Brain microvascular endothelial cell (primary cell): ENCODE results near the gene SS18L1.
A peak's percentile ranks its signal among the peaks of the same experiment; 100 is the strongest.

Source experiments
- DNase-seq: peaks from one replicate; pipeline ENCODE4 v3.0.0-alpha.2; 2020
- H3K27ac ChIP-seq: fragments of 250-450 bp; sonication (Bioruptor Pico); 2 replicates; pipeline ENCODE4 v1.5.1; 2020; ENCODE audit warnings: mild to moderate bottlenecking, moderate library complexity
- H3K27me3 ChIP-seq: fragments of 250-450 bp; sonication (Bioruptor Pico); replicated peaks from 2 replicates; pipeline ENCODE4 v1.5.1; 2020; ENCODE audit warnings: mild to moderate bottlenecking
- H3K36me3 ChIP-seq: fragments of 250-450 bp; sonication (Bioruptor Pico); replicated peaks from 2 replicates; pipeline ENCODE4 v1.5.1; 2020; ENCODE audit warnings: mild to moderate bottlenecking
- H3K4me3 ChIP-seq: 2 replicates; pipeline ENCODE4 v1.5.1; 2011; ENCODE audit warnings: low read depth, mild to moderate bottlenecking, control low read depth, low read length, moderate library complexity
- in situ Hi-C: cut with HindIII; loops from 2 replicates; pipeline ENCODE4 v1.10.0; 2017; ENCODE audit warnings: low sequenced_read_pairs, low pct_ligation_motif_present
- TF ChIP-seq, protein P1 (sequence below): IDR thresholded peaks from 2 replicates; pipeline ENCODE4 v1.5.1; 2011; ENCODE audit warnings: low read depth, mild to moderate bottlenecking, moderate library complexity, low read length, control low read depth, inconsistent platforms; ENCODE audit errors: missing control alignments

SS18L1 gene

DNA sequence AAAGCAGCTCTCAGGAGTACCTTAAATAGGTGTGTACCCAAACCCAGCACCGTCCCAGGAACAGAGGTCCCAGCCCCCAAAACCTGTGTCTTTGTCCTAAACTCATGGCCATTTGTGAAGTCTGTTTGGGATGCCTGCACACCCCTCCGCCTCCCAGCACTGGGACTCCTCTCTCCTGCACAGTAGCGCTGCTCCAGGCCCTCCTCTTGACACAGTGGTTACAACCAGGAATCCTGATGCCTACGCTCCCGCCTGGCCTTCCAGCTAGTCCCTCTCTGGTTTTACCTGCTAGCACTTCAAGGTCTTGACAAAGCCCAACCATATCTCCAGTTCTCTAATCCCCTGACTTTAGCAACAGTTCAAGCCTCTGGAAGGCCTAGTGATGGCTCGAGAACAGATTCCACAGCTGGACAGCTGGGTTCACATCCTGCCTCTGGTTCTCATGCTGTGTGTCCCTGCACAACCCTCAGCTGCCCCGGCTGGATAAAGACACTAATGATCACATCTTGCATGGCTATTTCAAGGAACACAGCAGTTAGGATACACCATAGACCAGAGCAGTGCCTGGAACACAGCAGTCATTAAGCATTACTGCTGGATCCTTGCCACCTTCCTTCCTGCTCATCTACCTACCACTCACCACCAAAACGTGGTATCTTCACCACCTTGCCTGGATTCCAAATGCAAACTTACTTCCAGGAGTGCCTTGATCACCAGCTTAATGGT lies 5.9 kb upstream of the SS18L1 start:
- no peak for DNase-seq
- no peak overlapping the region for H3K27ac ChIP-seq
- no peaks in the 10 kb centered on the region for H3K27me3 ChIP-seq
- H3K4me3 ChIP-seq, result no peak overlapping the region
- TF ChIP-seq, protein P1, sequence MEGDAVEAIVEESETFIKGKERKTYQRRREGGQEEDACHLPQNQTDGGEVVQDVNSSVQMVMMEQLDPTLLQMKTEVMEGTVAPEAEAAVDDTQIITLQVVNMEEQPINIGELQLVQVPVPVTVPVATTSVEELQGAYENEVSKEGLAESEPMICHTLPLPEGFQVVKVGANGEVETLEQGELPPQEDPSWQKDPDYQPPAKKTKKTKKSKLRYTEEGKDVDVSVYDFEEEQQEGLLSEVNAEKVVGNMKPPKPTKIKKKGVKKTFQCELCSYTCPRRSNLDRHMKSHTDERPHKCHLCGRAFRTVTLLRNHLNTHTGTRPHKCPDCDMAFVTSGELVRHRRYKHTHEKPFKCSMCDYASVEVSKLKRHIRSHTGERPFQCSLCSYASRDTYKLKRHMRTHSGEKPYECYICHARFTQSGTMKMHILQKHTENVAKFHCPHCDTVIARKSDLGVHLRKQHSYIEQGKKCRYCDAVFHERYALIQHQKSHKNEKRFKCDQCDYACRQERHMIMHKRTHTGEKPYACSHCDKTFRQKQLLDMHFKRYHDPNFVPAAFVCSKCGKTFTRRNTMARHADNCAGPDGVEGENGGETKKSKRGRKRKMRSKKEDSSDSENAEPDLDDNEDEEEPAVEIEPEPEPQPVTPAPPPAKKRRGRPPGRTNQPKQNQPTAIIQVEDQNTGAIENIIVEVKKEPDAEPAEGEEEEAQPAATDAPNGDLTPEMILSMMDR, result no peak
- in situ Hi-C loops, result no loop called here
- peaks cover 66% of the 10 kb centered on the region for H3K36me3 ChIP-seq

DNA sequence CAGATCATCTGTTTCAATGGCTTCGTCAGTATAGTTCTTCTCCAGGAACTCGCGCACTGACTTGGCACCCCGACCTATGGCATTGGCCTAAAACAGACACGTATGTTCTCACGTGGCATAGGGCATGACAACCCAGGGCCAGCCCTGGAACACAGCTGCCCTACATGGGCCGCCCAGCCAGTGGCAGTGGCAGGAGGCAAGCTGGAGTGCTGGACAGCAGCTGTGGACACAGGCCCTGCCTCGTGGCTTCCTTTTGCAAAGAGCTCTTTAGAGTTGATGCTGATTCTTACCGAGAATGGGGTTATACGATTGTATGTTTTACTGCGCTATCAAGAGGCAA lies 5.4 kb upstream of the SS18L1 start:
- H3K27me3 ChIP-seq, result no peaks in the 10 kb centered on the region
- no peak overlapping the region for H3K27ac ChIP-seq
- TF ChIP-seq, protein P1, result no peak
- DNase-seq, result no peak
- in situ Hi-C loops, result no loop called here
- no peak overlapping the region for H3K4me3 ChIP-seq
- H3K36me3 ChIP-seq, result peaks cover 65% of the 10 kb centered on the region

DNA sequence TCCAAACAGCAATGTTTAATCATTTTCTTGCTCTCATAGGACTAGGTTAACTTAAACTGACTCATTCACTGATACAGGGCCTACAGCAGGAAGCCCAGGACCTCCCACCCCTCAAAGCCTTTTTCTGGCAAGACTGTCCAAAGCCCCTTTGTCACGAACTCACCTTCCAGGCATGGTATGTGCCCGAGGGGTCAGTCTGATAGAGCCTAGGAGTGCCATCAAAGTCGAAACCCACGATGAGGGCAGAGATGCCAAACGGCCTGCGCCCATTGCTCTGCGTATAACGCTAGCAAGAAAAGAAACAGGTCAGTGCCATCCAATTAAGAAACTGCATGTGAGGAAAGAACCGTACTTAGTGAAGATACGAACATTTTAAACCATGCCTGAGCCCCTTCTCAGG lies 4.7 kb upstream of the SS18L1 start:
- in situ Hi-C loops, result no loop called here
- DNase-seq, result no peak
- TF ChIP-seq, protein P1, result no peak
- Histone ChIP-seq H3K4me3 (no peak overlapping the region), H3K27me3 (no peaks in the 10 kb centered on the region), H3K27ac (no peak overlapping the region), H3K36me3 (peaks cover 60% of the 10 kb centered on the region)

DNA sequence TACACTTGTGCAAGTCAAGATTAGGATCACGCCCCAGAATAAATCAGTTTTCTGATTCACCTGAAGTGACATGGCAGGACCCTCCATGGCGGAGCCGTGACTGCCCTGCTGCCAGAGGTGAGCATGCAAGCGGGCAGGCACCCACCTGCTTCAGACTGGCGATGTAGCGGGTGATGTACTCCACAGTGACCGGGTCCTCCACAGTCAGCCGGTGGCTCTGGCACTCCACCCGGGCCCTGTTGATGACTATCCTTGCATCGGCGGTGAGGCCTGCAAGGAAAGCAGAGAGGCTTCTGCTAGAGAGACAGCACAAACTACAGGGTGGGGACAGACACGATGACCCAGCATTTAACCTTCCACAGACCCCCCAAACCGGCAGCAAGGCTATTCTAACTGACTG lies 3.9 kb upstream of the SS18L1 start:
- Histone ChIP-seq H3K36me3 (peaks cover 57% of the 10 kb centered on the region), H3K4me3 (no peak overlapping the region), H3K27me3 (no peaks in the 10 kb centered on the region), H3K27ac (no peak overlapping the region)
- in situ Hi-C loops, result no loop called here
- no peak for DNase-seq
- TF ChIP-seq, protein P1, result no peak

DNA sequence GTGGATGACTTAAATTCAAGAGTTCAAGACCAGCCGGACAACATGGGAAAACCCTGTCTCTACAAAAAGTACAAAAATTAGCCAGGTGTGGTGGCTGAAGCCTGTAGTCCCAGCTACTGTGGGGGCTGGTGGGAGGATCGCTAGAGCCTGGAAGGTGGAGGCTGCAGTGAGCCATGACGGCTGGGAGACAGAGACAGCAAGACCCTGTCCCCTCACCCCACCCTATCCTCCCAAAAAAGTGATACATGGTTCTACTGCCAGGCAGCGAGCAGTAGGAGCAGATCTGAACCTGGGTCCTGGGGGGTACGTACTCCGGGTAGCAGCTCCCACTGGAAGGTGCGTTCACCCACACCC lies 2.5 kb upstream of the SS18L1 start:
- Histone ChIP-seq H3K27me3 (no peaks in the 10 kb centered on the region), H3K4me3 (peak overlapping the region; percentile 73), H3K36me3 (peaks cover 44% of the 10 kb centered on the region), H3K27ac (no peak overlapping the region)
- no peak for DNase-seq
- TF ChIP-seq, protein P1, result no peak
- in situ Hi-C loops, result no loop called here
